GM18517 (cell line): ENCODE measurements around the gene LDLRAD3.

Experiments used
- ATAC-seq: cut with Tn5 transposase; IDR thresholded peaks from one replicate; pipeline ENCODE4 v1.9.1; 2021; ENCODE audit warnings: mild to moderate bottlenecking, moderate library complexity; ENCODE audit not compliant: unreplicated experiment

The LDLRAD3 gene

GRCh38 chr11:36227044-36227443 is 283.2 kb downstream of the LDLRAD3 start:
- no peak for ATAC-seq

- no peak for ATAC-seq
Observed at GRCh38 chr11:36228689-36229088, 284.8 kb downstream of the LDLRAD3 start.

DNA sequence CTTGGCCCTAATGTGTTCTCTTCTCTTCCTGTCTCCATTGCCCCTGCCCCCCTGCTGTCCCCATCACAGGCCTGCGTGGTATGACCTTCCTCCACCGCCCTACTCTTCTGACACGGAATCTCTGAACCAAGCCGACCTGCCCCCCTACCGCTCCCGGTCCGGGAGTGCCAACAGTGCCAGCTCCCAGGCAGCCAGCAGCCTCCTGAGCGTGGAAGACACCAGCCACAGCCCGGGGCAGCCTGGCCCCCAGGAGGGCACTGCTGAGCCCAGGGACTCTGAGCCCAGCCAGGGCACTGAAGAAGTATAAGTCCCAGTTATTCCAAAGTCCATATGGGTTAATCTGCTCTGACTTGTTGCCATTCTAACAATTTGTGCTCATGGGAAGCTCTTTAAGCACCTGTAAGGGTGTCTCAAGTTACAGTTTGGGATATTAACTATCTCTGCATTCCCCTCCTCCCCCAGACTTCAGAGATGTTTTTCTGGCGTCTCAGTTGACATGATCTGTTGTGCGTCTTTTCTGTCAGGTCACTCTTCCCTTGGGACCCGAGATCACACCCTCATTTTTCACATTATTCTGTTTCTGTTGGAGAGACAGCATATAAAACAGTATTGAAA is 285.3 kb downstream of the LDLRAD3 start:
- ATAC-seq: no peak

DNA sequence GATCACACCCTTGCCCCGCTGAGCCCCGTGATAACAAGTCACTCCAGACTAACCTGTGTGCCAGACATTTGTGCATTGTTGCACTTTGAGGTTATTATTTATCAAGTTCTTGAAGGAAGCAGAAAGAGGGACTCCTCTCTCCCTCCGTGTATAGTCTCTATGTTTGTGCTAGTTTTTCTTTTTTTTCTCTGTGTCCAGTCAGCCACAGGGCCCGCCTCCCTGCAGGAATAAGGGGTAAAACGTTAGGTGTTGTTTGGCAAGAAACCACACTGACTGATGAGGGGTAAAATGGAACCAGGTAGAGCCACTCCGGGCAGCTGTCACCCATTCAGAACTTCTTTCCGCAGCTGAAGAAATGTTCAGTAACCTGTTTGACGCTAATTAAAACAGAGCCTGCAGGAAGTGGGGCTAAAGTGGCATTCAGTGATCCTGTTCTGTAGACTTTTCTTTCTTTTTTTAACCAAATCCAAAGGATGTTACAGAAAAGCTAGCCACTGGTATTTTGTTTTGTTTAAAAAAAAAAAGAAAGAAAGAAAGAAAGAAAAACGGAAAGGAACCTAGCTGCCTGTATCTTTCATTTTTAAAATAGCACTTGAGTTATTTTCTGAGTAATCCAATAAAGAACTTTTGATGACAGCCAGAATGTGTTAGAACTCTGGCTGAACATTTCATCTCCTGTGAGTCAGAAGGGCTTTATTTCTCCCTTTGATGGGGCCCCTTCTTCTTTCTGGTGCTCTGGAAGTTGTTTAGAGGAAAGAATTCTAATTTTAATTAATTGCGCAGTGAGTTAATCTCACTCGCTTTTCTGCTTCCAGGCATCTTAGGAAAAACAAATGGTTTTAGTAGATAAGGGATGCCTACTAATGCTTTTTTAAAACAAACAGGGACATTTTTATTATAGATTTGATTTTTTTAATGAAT is 287.2 kb downstream of the LDLRAD3 start:
- ATAC-seq: no peak

GRCh38 chr11:36233204-36233603 is 289.3 kb downstream of the LDLRAD3 start:
- no peak for ATAC-seq

DNA sequence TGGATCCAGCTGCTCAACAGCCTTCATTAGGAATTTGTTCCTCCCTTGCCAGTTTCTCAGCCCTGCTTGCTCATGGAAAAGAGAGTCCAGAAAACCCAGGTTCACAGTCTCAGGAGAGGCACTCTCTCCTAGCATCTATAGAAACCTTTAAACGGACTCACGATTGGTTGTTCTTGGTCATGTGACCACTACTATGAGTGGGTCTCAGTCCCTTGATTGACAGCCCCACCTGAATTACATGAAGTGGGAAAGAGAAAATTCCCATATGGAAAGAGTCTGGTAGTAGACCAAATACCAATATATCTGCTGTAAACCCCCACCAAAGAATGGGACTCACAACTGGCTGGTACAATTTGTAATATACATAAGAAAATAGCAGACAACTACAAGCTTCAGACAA is 291.0 kb downstream of the LDLRAD3 start:
- ATAC-seq: no peak

DNA sequence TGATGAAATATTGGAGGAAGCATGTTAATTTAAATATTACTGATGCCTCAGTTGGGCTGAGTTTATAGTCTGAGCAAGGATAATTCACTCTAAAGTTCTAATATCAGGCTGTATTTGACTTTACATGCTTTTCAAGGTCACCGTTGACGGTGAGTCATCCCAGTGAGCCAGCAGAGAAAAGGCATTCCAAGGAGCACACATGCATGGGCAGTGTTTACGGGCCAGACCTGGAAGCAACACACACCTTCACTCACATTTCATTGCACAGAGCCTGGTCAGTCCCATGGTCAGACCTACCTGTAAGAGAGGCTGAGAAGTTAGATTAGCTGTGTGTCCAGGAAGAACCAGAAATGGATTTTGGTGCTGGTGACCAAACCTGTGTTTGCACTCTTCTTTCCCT is 291.9 kb downstream of the LDLRAD3 start:
- ATAC-seq: no peak

DNA sequence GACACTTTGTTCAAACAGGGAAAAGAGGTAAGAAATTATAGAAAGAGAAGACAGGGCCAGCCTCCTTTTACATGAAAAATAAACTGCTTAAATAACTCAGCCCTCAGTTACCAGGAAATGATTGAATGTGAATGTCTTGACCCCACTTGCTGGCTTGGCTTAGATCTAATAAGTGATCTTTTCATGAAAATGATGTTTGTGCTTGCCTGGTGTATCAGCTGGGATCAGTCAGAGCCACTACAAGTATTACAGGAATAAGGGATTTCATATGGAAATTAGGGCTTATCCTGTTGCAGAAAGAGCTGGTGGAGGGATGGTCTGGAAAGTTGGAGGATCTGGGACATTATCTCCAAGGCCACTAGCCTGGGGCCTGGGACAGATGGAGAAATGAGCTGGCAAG is 293.5 kb downstream of the LDLRAD3 start:
- ATAC-seq: no peak

DNA sequence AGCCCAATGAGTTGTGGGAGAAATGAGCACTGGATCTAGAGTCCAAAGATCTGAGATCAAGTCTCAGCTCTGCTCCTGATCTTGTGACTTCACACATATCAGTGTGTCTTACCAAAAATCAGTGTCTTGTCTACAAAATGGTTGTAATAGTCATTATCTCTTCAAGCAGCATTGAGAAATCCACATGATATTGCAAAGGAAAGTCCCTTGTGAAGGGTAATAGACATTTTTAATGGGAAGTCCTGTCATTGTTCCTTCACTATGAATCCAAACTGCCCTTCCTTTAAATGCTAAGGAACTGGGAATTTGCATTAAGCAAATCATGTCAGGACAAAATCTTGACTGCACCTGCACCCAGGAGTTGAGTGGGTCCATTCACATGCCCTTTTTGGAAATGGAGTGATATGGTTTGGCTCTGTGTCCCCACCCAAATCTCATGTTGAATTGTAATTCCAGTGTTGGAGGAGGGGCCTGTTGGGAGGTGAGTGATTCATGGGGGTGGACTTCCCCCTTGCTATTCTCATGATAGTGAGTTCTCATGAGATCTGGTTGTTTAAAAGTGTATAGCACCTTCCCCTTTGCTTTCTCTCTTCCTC is 294.3 kb downstream of the LDLRAD3 start:
- no peak for ATAC-seq

GRCh38 chr11:36238881-36239280 is 295.0 kb downstream of the LDLRAD3 start:
- no peak for ATAC-seq

DNA sequence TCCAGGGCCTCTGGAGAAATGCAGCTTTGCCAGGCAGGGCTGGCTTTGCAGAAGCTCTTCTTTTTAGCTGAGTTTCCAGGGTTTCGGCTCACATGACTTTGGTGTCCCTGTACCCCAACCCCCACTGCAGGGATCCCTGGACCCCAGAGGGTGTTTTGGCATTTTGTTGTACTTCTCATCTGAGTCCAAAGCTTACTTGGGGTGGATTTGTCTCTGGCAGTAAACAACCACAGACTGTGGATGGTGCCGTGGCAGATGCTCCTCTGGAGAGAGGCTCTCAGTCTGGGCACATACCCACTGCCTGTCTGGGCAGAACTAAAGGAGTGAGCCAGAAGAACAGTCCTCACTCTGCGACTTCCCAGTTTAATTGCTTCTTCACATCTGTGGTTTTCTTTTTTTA is 295.8 kb downstream of the LDLRAD3 start:
- ATAC-seq: no peak

- no peak for ATAC-seq
Observed at GRCh38 chr11:36240173-36240572, 296.3 kb downstream of the LDLRAD3 start.

DNA sequence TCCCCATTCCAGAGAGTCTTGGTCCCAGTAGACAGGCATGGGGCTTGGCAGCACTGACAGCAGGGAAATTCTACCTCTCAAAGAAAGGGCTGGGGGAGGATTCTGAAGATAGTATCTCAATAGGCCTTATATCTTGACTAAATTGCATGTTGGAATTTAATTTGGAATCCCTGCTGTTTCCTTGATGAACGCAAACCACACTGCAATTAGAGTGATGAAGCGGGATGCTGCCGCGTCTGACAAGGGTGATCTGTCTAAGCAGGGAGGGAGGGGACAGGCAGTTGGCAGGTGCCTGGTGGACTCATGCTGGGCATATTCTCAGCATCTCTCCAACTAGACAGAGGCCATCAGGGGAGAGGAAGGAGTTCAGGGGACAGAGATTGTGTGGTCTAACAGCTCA is 296.9 kb downstream of the LDLRAD3 start:
- ATAC-seq: no peak

- no peak for ATAC-seq
Observed at GRCh38 chr11:36241497-36241896, 297.6 kb downstream of the LDLRAD3 start.

GRCh38 chr11:36243641-36244040 is 299.8 kb downstream of the LDLRAD3 start:
- ATAC-seq: no peak

- no peak for ATAC-seq
Observed at GRCh38 chr11:36247493-36247892, 303.6 kb downstream of the LDLRAD3 start.

GRCh38 chr11:36248436-36248835 is 304.6 kb downstream of the LDLRAD3 start:
- ATAC-seq: no peak

DNA sequence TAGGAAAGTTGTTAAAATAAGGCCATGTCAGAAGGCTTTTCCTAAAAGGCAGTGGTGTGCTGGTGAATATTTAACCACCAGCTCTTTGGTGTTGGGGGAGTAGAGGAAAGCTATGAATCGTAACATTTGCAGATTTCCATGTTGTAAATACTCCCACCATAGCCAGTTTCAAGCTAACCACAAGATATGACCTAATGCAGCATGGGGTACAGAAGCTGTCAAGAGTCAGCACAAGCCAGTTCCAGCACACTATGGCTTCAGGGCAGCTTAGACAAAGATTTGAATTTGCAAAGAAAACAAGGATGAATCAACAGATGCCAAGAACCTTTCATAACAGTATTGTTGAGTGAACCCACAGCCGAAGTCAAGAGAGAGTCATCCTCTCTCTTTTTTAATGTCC is 305.4 kb downstream of the LDLRAD3 start:
- ATAC-seq: no peak

- ATAC-seq: no peak
Observed at GRCh38 chr11:36251823-36252222, 308.0 kb downstream of the LDLRAD3 start.

DNA sequence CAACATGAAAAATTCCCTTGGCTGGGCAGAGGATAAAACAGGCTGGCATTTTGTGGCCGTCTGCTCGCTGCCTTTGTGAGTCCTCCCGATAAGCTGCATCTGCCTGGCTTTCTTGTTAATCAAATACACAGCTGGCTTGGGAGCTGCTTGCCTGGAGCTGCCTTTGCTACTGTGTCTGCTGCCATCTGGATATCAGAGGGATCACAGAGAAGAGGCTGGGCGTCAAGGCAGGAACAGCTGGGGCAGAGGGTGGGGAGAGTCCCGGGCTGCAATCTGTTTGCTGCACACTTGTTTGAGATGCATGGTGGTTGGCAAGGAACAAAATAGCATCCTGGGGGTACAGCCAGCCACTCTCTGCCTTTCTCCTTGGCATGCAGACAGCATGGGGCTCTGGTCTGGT is 309.4 kb downstream of the LDLRAD3 start:
- no peak for ATAC-seq

DNA sequence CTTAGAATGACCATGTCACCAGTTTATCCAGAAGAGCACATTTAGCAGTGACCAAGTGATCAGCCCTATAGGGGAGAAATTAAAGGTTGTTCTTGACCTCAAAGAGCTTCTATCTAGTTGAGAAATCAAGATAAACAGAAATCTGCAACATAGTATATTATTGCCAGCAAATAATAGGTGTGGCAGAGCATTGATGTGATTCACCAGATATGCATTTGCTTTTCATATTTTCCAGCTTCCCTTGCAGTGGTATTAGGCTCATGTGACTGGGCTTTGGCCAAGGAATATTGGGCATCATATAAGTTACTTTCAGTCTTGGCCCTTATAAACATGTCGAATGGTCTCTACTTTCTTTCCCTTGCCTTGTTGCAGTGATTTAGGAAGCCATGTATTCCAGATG is 310.9 kb downstream of the LDLRAD3 start:
- ATAC-seq: no peak

- ATAC-seq: no peak
Observed at GRCh38 chr11:36257351-36257750, 313.5 kb downstream of the LDLRAD3 start.
